ENCODE data around the gene TMC8. TPM values are rescaled to one million over a fixed set of nuclear protein-coding genes. Genes with fewer than 3 reads are reported as not detected.

TMC8 gene
- total RNA-seq, 1 donor from 2014 or later: 0.40 TPM

GRCh38 chr17:78144736-78145641, 14.4 kb downstream of the TMC8 start:
- Mint-ChIP-seq H3K36me3 (ENCODE audit: low read depth) (no peaks in the 10 kb centered on the region), H3K9me3 (ENCODE audit: low read depth) (no peaks in the 10 kb centered on the region), H3K27ac (ENCODE audit: unreplicated experiment) (peak overlapping the region; percentile 84), H3K4me3 (ENCODE audit: unreplicated experiment) (no peak overlapping the region), H3K4me1 (ENCODE audit: low read depth) (peaks cover 23% of the 10 kb centered on the region), H3K27me3 (ENCODE audit: low read depth) (no peaks in the 10 kb centered on the region)
- TF ChIP-seq, protein P1, sequence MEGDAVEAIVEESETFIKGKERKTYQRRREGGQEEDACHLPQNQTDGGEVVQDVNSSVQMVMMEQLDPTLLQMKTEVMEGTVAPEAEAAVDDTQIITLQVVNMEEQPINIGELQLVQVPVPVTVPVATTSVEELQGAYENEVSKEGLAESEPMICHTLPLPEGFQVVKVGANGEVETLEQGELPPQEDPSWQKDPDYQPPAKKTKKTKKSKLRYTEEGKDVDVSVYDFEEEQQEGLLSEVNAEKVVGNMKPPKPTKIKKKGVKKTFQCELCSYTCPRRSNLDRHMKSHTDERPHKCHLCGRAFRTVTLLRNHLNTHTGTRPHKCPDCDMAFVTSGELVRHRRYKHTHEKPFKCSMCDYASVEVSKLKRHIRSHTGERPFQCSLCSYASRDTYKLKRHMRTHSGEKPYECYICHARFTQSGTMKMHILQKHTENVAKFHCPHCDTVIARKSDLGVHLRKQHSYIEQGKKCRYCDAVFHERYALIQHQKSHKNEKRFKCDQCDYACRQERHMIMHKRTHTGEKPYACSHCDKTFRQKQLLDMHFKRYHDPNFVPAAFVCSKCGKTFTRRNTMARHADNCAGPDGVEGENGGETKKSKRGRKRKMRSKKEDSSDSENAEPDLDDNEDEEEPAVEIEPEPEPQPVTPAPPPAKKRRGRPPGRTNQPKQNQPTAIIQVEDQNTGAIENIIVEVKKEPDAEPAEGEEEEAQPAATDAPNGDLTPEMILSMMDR (IDR thresholded peaks at IDR 0.05): no peak
- DNase-seq (ENCODE audit: low spot score): peak; percentile 84

GRCh38 chr17:78146471-78146869, 15.9 kb downstream of the TMC8 start:
- H3K4me3 Mint-ChIP-seq (ENCODE audit: unreplicated experiment): no peak overlapping the region
- peaks cover 30% of the 10 kb centered on the region for H3K4me1 Mint-ChIP-seq (ENCODE audit: low read depth)
- no peaks in the 10 kb centered on the region for H3K36me3 Mint-ChIP-seq (ENCODE audit: low read depth)
- H3K27ac Mint-ChIP-seq (ENCODE audit: unreplicated experiment): no peak overlapping the region
- H3K27me3 Mint-ChIP-seq (ENCODE audit: low read depth): no peaks in the 10 kb centered on the region
- no peaks in the 10 kb centered on the region for H3K9me3 Mint-ChIP-seq (ENCODE audit: low read depth)
- no peak for DNase-seq (ENCODE audit: low spot score)
- TF ChIP-seq, protein P1 (IDR thresholded peaks at IDR 0.05): no peak

DNA sequence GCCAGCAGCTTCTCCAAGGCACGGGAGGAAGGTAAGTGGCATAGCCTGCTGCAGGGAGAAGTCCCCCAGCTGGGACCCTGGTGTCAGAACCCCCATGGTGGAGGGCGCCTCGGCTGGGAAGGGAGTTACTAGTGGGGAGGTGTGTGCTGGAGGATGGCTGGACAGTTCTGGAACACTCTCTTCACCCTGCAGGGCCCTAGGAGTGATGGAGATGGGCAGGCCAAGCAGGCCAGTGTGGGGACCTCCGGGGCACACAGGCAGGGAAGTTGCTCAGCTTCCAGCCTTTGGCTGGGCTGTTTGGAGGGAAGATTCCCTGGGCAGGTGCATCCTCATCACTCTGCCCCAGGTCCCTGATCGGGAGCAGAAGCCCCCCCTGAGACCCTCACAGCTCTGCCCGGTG, 16.3 kb downstream of the TMC8 start:
- no peak overlapping the region for H3K4me3 Mint-ChIP-seq (ENCODE audit: unreplicated experiment)
- H3K27me3 Mint-ChIP-seq (ENCODE audit: low read depth): no peaks in the 10 kb centered on the region
- H3K27ac Mint-ChIP-seq (ENCODE audit: unreplicated experiment): no peak overlapping the region
- peaks cover 34% of the 10 kb centered on the region for H3K4me1 Mint-ChIP-seq (ENCODE audit: low read depth)
- H3K36me3 Mint-ChIP-seq (ENCODE audit: low read depth): no peaks in the 10 kb centered on the region
- DNase-seq (ENCODE audit: low spot score): peak; percentile 62
- H3K9me3 Mint-ChIP-seq (ENCODE audit: low read depth): no peaks in the 10 kb centered on the region
- TF ChIP-seq, protein P1 (IDR thresholded peaks at IDR 0.05): no peak

- Mint-ChIP-seq H3K27ac (ENCODE audit: unreplicated experiment) (no peak overlapping the region), H3K9me3 (ENCODE audit: low read depth) (no peaks in the 10 kb centered on the region), H3K4me1 (ENCODE audit: low read depth) (peaks cover 35% of the 10 kb centered on the region), H3K36me3 (ENCODE audit: low read depth) (no peaks in the 10 kb centered on the region), H3K4me3 (ENCODE audit: unreplicated experiment) (no peak overlapping the region), H3K27me3 (ENCODE audit: low read depth) (no peaks in the 10 kb centered on the region)
- TF ChIP-seq, protein P1 (IDR thresholded peaks at IDR 0.05): no peak
- DNase-seq (ENCODE audit: low spot score): no peak
Measured at GRCh38 chr17:78147315-78147998, 16.9 kb downstream of the TMC8 start.

DNA sequence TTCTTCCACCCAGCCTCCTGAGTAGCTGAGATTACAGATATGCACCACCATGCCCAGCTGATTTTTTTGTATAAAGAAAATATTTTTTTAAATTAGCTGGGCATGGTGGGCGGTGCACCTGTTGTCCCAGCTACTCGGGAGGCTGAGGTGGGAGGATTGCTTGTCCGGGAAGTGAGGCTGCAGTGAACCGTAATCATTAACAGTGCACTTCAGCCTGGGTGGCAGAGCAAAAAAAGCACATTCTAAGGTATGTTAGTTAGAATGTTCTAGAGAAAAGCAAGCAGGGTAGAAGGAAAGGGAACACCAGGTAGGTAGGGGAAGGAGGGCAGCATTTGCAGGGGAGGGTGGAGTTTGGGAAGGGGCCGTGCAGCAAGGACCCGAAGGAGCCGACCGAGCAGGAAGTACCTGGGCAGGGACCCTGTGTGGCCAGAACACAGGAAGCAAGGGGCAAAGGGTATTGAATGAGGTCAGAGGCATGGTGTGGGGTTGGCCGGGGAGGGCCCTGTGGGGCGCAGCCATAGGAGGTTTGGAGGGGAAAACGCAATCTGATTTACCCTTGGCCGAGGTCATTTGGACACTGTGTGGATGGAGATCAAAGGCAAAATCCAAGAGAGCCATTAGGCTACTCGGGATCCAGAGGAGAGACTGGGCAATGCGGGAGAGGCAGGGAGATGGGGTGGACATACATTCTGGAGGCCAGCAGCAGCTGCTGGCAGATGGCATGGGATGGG, 17.9 kb downstream of the TMC8 start:
- Mint-ChIP-seq H3K27me3 (ENCODE audit: low read depth) (no peaks in the 10 kb centered on the region), H3K4me3 (ENCODE audit: unreplicated experiment) (no peak overlapping the region), H3K27ac (ENCODE audit: unreplicated experiment) (no peak overlapping the region), H3K4me1 (ENCODE audit: low read depth) (peaks cover 35% of the 10 kb centered on the region), H3K36me3 (ENCODE audit: low read depth) (no peaks in the 10 kb centered on the region), H3K9me3 (ENCODE audit: low read depth) (no peaks in the 10 kb centered on the region)
- DNase-seq (ENCODE audit: low spot score): peak; percentile 60
- TF ChIP-seq, protein P1 (IDR thresholded peaks at IDR 0.05): no peak

Data from chondrocyte (in vitro differentiated cells).